Activated effector memory CD4-positive, alpha-beta T cell treated with anti-CD3 and anti-CD28 coated beads, Interleukin-2, amount 50 U/mL, for 16 hours (primary cell): ENCODE results near the gene MAFG.

Experiments
- DNase-seq: peaks from one replicate; pipeline ENCODE4 v3.0.0-alpha.2; 2020

The MAFG gene

GRCh38 chr17:81907219-81908145 is 20.1 kb downstream of the MAFG start:
- DNase-seq, result no peak

GRCh38 chr17:81906476-81907218 is 20.9 kb downstream of the MAFG start:
- no peak for DNase-seq

- no peak for DNase-seq
Measured at GRCh38 chr17:81905993-81906392, 21.5 kb downstream of the MAFG start.

GRCh38 chr17:81905424-81905875 is 22.1 kb downstream of the MAFG start:
- DNase-seq, result no peak

GRCh38 chr17:81904600-81905423 is 22.7 kb downstream of the MAFG start:
- no peak for DNase-seq

- DNase-seq, result no peak
Measured at GRCh38 chr17:81903896-81904599, 23.5 kb downstream of the MAFG start.

GRCh38 chr17:81903415-81903831 is 24.1 kb downstream of the MAFG start:
- DNase-seq, result no peak

- no peak for DNase-seq
Measured at GRCh38 chr17:81902653-81903414, 24.7 kb downstream of the MAFG start.

GRCh38 chr17:81902023-81902652 is 25.4 kb downstream of the MAFG start, which contains the start of gene NPB:
TSS of gene NPB (plus strand) at chr17:81902238. CDS start at chr17:81902278, 40 bp downstream.
- DNase-seq, result no peak

GRCh38 chr17:81901167-81902022 is 26.1 kb downstream of the MAFG start:
- no peak for DNase-seq

- DNase-seq, result no peak
Measured at GRCh38 chr17:81900181-81900820, 27.2 kb downstream of the MAFG start.

- DNase-seq, result no peak
Measured at GRCh38 chr17:81899514-81900166, 27.9 kb downstream of the MAFG start.

GRCh38 chr17:81898885-81899284 is 28.6 kb downstream of the MAFG start:
- no peak for DNase-seq

- no peak for DNase-seq
Measured at GRCh38 chr17:81898029-81898866, 29.3 kb downstream of the MAFG start.

- no peak for DNase-seq
Measured at GRCh38 chr17:81895400-81895799, 32.1 kb downstream of the MAFG start.

GRCh38 chr17:81891303-81891552 is 36.3 kb downstream of the MAFG start:
- no peak for DNase-seq

GRCh38 chr17:81890447-81891302 is 36.9 kb downstream of the MAFG start:
- DNase-seq, result peak; percentile 71
